Measurements from ENCODE around the gene PRRT2.

Gene PRRT2

GRCh38 chr16:29863669-29863984 lies 51.6 kb downstream of the PRRT2 start:
- DNase-seq: no peak

DNA sequence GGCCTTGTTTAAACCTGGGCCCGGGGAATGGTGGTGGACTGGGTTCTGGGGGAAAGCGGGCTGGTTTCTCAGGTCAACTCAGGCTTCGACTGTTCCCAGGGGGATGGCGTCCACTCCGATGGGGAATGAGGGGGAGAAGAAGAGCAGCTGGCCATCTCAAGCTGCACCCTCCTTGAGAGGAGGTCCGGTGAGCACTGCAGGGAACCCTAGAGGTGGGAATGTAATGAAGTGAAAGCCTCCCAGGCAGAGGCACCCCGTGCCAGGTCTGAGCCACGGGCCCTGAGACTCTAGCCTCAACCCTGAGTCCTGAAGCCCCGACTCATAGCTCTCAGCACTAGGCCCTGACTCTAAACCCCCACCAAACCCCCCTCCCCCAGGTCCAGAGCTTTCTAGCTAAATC lies 52.2 kb downstream of the PRRT2 start:
- DNase-seq: no peak

Data from stimulated activated naive CD4-positive, alpha-beta T cell (primary cell).